GM20000 (cell line): ENCODE results near the gene FXYD7.
"Not testable (repeated sequence)": the region's sequence is repeated elsewhere in the genome, so short reads cannot be mapped to it uniquely, and the experiment has no call there.

Experiments
- DNase-seq: peaks from one replicate; pipeline ENCODE4 v3.0.0; 2012; ENCODE audit warnings: low spot score
- TF ChIP-seq, protein P1 (sequence below): IDR thresholded peaks from 2 replicates; pipeline ENCODE4 v1.5.1; 2012; ENCODE audit warnings: mild to moderate bottlenecking, control low read depth; ENCODE audit errors: extremely low read depth, missing control alignments

The FXYD7 gene

DNA sequence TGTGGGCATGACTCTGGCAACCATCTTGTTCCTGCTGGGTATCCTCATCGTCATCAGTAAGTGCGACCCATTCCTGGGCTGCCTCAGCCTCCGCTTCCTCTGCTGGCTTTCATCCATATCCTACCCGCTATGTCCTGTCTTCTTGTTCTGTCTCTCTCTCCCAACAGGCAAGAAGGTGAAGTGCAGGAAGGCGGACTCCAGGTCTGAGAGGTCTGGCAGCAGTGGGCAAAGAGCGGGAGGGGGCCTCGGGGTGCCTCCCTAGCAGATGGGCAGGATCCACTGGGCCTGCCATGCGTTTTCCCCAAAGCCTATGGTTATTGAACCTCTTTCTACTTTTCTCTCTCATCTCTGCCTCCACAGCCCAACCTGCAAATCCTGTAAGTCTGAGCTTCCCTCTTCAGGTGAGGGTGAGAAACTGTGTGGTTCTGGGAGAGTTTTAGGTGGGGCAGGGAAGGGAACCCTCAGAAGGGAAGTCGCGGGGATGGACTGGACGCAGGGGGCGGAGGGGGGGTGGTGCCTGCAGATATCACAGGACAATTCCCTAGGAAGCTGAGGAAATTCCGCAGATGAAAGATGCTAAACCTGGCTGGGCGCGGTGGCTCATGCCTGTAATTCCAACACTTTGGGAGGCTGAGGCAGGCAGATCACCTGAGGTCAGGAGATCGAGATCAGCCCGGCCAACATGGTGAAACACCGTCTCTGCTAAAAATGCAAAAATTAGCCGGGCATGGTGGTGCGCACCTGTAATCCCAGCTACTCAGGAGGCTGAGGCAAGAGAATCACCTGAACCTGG is 8.4 kb downstream of the FXYD7 start:
- TF ChIP-seq, protein P1, sequence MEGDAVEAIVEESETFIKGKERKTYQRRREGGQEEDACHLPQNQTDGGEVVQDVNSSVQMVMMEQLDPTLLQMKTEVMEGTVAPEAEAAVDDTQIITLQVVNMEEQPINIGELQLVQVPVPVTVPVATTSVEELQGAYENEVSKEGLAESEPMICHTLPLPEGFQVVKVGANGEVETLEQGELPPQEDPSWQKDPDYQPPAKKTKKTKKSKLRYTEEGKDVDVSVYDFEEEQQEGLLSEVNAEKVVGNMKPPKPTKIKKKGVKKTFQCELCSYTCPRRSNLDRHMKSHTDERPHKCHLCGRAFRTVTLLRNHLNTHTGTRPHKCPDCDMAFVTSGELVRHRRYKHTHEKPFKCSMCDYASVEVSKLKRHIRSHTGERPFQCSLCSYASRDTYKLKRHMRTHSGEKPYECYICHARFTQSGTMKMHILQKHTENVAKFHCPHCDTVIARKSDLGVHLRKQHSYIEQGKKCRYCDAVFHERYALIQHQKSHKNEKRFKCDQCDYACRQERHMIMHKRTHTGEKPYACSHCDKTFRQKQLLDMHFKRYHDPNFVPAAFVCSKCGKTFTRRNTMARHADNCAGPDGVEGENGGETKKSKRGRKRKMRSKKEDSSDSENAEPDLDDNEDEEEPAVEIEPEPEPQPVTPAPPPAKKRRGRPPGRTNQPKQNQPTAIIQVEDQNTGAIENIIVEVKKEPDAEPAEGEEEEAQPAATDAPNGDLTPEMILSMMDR: no peak
- no peak for DNase-seq

DNA sequence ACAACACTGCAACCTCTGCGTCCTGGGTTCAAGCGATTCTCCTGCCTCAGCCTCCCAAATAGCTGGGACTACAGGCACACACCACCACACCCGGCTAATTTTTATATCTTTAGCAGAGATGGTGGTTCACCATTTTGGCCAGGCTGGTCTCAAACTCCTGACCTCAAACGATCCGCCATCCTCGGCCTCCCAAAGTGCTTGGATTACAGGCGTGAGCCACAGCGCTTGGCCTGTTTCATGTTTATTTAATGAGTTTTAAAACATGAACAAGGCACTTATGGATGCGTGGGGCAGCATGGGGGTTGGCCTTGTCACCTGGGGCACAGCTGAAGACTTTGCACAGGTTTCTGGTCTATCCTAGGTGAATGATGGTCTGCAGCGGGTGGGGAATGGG is 10.1 kb downstream of the FXYD7 start:
- DNase-seq: not testable (repeated sequence)

DNA sequence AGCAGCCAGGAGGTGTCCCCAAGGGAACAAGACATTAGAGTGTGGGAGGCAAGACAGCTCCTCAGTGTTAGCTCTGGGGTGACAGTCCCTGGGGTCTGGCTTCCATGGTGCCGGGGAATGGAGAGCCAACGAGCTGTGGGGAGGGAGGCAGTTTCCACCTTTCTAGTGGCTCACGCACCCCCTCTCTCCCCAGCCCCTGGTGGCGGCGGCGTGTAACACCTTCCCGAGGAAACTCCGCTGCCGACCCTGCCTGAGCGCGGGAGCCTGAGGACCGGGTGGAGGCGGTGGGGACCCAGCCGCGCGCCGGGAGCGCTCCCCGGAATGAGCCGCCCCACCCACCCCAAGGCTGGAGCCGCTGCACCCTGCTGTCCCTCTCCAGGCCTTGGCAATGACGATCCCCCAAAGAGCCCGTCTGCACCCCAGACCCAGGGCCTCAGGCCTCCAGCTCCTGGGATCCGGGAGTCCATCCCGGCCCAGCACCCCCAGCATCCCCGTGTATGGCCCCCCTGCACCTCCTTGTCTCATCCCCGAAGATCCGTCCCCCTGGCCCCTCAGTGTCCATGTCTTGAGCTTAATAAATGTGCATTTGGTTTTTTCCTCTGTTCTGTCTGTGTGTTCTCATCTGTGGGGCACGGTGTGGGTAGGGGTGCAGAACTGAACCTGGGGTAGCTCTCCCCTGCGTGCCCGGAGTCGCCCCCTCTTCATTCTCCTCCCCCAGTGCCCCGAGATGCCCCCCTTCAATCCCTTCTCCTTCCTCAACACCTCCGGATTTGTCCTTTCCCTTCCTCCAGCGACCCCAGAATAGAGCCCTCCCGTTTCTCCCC is 10.9 kb downstream of the FXYD7 start:
- TF ChIP-seq, protein P1: peak; percentile 44
- DNase-seq: peak; percentile 82

DNA sequence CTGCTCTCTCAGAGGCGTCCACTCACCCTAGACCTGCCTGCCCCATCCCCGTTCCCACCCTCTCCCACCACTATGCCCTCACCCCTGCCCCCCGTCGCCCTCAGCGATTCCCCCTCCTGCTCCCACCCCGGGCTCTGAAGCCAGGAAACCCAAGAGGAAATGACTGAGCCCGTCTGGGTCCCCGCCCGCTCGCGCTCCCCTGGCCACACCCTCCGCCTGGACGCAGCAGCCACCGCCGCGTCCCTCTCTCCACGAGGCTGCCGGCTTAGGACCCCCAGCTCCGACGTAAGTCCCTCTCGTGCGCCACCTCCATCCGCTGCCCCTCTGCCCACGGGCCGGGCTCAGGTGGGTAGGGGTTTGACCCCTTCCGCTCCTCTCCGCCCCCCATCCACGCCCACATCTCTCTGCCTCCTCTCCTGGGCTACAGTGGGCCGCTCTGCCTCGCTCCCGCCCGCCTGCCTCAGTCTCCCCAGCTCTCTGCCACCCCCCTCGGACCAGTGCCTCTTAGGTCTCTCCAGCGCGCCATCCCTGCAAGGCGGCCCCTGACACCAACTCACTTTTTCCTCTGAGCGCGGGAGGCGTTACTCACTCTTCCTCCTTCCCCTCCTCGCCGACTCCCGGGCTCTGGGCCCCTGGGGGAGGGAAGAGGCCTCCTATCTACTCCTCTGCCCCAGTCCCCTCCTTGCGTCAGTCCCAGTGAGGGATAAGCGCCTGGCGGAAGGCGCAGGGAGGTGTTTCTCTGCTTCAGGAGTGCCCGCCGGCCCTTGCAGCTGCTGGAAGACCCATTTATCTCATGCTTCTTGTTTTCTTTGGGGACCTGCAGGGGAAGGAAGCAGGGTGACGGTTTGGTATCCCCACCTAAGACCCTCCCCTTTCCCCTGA is 11.7 kb downstream of the FXYD7 start, which contains the start of gene FXYD5:
TSS of gene FXYD5 (plus strand) at position 211 of the 882 bp plus-strand sequence. CDS start 816 bp downstream, outside the sequence.
- TF ChIP-seq, protein P1: no peak
- DNase-seq: peak; percentile 80

DNA sequence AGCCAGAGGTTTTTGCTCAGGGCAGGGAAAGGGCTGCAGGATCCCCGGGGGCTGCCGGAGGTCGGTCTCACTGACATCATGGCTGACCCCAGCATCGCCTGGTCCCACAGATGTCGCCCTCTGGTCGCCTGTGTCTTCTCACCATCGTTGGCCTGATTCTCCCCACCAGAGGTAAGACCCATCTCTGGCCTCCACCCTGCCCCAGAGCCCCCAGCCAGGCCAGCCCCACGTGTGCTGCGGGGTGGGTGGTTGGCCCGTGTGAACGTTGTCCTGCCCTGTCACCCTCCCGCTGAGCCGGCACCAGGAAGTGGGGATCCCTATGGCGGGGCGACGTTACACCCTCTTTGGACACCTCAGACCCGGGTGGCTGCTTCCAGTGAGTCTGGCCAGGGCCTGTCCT is 12.4 kb downstream of the FXYD7 start:
- no peak for DNase-seq
- TF ChIP-seq, protein P1: no peak

DNA sequence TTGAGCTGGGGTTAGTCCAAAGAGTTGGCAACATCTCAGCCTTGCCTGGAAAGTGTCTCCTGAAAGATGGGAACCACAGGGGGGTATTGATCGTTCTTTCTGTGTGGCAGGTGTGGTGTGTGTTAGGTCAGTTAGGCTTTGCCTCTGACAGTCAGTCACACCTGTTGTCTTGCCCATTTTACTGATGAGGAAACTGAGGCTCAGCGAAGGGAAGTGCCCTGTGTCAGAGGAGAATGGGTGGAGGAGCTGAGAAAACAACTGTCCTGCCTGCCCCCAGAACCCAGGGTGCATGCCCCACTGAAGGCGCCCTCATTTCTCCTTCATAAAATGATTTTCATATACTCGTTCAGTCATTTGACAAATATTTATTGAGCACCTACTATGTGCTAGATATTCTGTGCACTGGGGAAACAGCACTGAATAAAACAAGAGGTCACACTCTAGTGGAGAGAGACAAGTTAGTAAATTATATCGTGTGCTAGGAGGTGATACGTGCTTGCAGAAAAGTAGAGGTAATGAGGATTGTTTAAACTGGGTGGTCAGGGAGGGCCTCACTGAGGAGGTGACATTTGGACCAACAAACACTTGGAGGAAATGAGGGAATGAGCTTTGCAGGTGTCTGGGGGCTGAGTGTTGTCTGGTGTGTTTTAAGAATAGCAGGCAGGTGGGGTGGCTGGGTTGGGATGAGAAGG is 13.1 kb downstream of the FXYD7 start:
- TF ChIP-seq, protein P1: no peak
- DNase-seq: no peak

DNA sequence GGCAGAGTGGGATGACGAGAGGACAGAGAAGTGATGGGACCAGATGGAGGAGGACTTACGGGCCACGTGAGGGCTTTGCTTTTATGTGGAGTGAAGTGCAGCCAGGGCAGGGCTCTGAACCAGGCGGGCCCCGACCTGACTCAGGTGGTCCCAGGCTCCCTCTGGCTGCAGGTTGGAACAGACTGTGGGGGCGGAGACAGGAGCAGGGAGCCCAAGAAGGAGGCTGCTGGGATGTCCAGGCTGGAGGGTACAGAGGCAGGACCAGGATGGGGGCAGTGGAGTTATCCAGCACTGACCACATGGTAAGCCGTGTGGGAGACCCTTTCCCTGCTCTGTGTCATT is 13.6 kb downstream of the FXYD7 start:
- TF ChIP-seq, protein P1: no peak
- DNase-seq: no peak
